ENCODE measurements around the gene PTCHD1.

PTCHD1 gene

GRCh38 chrX:23398570-23398969 lies 63.9 kb downstream of the PTCHD1 start:
- DNase-seq (ENCODE audit: low spot score), result no peak

GRCh38 chrX:23403849-23404248 lies 69.2 kb downstream of the PTCHD1 start:
- DNase-seq (ENCODE audit: low spot score), result no peak

- no peak for DNase-seq (ENCODE audit: low spot score)
Observed at GRCh38 chrX:23422912-23423311, 88.3 kb downstream of the PTCHD1 start.

DNA sequence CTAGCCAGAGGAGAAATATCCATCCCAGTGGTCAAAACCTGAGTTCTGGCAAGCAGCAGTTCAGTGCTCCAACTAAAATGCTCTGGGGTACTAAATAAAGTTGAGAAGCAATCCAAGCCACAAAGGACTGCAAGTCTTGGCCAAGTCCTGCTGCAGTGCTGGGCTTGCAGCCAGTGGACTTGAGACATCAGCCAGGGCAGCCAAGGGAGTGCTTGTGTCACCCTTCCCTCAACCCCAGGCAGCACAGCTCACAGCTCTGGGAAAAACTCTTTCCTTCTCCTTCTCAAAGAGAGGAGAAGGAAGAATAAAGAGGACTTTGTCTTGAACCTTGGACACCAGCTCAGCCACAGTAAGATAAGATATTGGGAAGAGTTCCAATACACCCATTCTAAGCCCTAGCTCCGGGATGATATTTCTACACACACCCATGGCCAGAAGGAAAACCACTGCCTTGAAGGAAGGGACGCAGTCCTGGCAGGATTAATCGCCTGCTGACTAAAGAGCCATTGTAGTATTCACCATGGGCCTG lies 99.8 kb downstream of the PTCHD1 start:
- DNase-seq (ENCODE audit: low spot score), result no peak

- DNase-seq (ENCODE audit: low spot score), result no peak
Observed at GRCh38 chrX:23435108-23435507, 100.5 kb downstream of the PTCHD1 start.

GRCh38 chrX:23435575-23435974 lies 100.9 kb downstream of the PTCHD1 start:
- DNase-seq (ENCODE audit: low spot score), result no peak

GRCh38 chrX:23436875-23437274 lies 102.2 kb downstream of the PTCHD1 start:
- no peak for DNase-seq (ENCODE audit: low spot score)

DNA sequence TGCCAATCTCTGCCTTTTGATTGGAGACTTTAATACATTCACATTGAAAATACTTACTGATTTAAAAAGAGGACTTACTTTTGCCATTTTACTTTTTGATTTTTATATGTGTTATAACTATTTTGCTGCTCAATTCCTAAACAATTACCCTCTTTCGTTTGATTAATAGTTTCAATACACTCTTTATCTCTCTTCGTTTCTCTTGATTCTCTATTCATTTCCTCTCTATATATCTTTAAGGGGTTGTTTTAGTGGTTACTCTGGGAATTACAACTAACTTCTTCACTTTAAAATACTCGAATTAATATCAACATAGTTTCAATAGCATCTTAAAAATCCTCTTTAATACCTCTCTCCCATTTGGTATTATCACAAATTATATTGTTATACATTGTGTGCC lies 116.6 kb downstream of the PTCHD1 start:
- DNase-seq (ENCODE audit: low spot score), result no peak

Measured in CD4-positive, alpha-beta T cell treated with Interleukin-2 at 100 ng/mL for 4 hours (primary cell).